ENCODE measurements around the gene LRRC25.

Gene LRRC25

GRCh38 chr19:18421371-18421959 lies 24.0 kb upstream of the LRRC25 start:
- H3K4me1 Mint-ChIP-seq: peaks cover 76% of the 10 kb centered on the region
- no peak for DNase-seq
- peak overlapping the region; percentile 83 for H3K4me3 Mint-ChIP-seq
- H3K36me3 Mint-ChIP-seq (ENCODE audit: low read depth): no peaks in the 10 kb centered on the region
- peak overlapping the region; percentile 32 for H3K27ac Mint-ChIP-seq
- no peak for TF ChIP-seq CTCF (IDR thresholded peaks at IDR 0.05)
- no peaks in the 10 kb centered on the region for H3K9me3 Mint-ChIP-seq
- peaks cover 3% of the 10 kb centered on the region for H3K27me3 Mint-ChIP-seq (ENCODE audit: low read depth, poor library complexity)

GRCh38 chr19:18420930-18421329 lies 23.5 kb upstream of the LRRC25 start:
- Mint-ChIP-seq H3K4me3 (peak overlapping the region; percentile 83), H3K9me3 (no peaks in the 10 kb centered on the region), H3K4me1 (peaks cover 79% of the 10 kb centered on the region), H3K27me3 (ENCODE audit: low read depth, poor library complexity) (peaks cover 8% of the 10 kb centered on the region), H3K36me3 (ENCODE audit: low read depth) (no peaks in the 10 kb centered on the region), H3K27ac (no peak overlapping the region)
- DNase-seq: no peak
- TF ChIP-seq CTCF (IDR thresholded peaks at IDR 0.05): no peak

- Mint-ChIP-seq H3K4me1 (peaks cover 79% of the 10 kb centered on the region), H3K4me3 (peak overlapping the region; percentile 83), H3K36me3 (ENCODE audit: low read depth) (no peaks in the 10 kb centered on the region), H3K9me3 (no peaks in the 10 kb centered on the region), H3K27me3 (ENCODE audit: low read depth, poor library complexity) (peaks cover 8% of the 10 kb centered on the region), H3K27ac (no peak overlapping the region)
- peak; percentile 46 for DNase-seq
- TF ChIP-seq CTCF (IDR thresholded peaks at IDR 0.05): no peak
These were observed 22.5 kb upstream of the LRRC25 start for GRCh38 chr19:18419699-18420460.

- Mint-ChIP-seq H3K36me3 (ENCODE audit: low read depth) (no peaks in the 10 kb centered on the region), H3K27ac (peak within 1 kb of the TSS; percentile 25), H3K4me1 (peaks cover 80% of the 10 kb centered on the region), H3K9me3 (no peaks in the 10 kb centered on the region), H3K27me3 (ENCODE audit: low read depth, poor library complexity) (peaks cover 8% of the 10 kb centered on the region), H3K4me3 (peak within 1 kb of the TSS; percentile 83)
- DNase-seq: peak; percentile 82
- no peak for TF ChIP-seq CTCF (IDR thresholded peaks at IDR 0.05)
These were observed 21.8 kb upstream of the LRRC25 start, which contains the start of gene SSBP4 for GRCh38 chr19:18419195-18419698. Gene SSBP4, plus strand, starts transcription at chr19:18419398. Its CDS starts 251 bp downstream, at chr19:18419649.

GRCh38 chr19:18418483-18419194 lies 21.2 kb upstream of the LRRC25 start:
- DNase-seq: no peak
- no peaks in the 10 kb centered on the region for H3K36me3 Mint-ChIP-seq (ENCODE audit: low read depth)
- TF ChIP-seq CTCF (IDR thresholded peaks at IDR 0.05): no peak
- peaks cover 78% of the 10 kb centered on the region for H3K4me1 Mint-ChIP-seq
- H3K9me3 Mint-ChIP-seq: no peaks in the 10 kb centered on the region
- H3K27me3 Mint-ChIP-seq (ENCODE audit: low read depth, poor library complexity): peaks cover 8% of the 10 kb centered on the region
- H3K4me3 Mint-ChIP-seq: peak overlapping the region; percentile 78
- peak overlapping the region; percentile 25 for H3K27ac Mint-ChIP-seq

Measured in nephron progenitor cell (in vitro differentiated cells).